B cell (primary cell): ENCODE data around the gene UBAC1. TPM values are rescaled to one million over a fixed set of nuclear protein-coding genes. Genes with fewer than 3 reads are reported as not detected.

Source experiments
- ATAC-seq: fragments of 200-7000 bp; cut with Tn5 transposase; one replicate; pipeline ENCODE4 v1.10.0; 2021; ENCODE audit warnings: low read depth, mild to moderate bottlenecking, moderate number of reproducible peaks, moderate library complexity
- CTCF ChIA-PET: fragments of 350-600 bp; sonication (Branson Sonifier 250); formaldehyde crosslinking; loops from one replicate; lab custom pipeline; 2021; ENCODE audit warnings: antibody characterized with exemption, inconsistent platforms; lab: Charles Lee
- POLR2A ChIA-PET: fragments of 350-600 bp; sonication (Branson Sonifier 250); formaldehyde crosslinking; loops from one replicate; lab custom pipeline; 2021; ENCODE audit warnings: antibody characterized with exemption; lab: Charles Lee
- DNase-seq: peaks from one replicate; pipeline ENCODE4 v3.0.0; 2013
- H2AFZ ChIP-seq: 2 replicates; pipeline ENCODE4 v1.6.1; 2012; ENCODE audit warnings: mild to moderate bottlenecking, low read depth, low read length; ENCODE audit not compliant: insufficient read depth, poor library complexity, severe bottlenecking
- H3K27ac ChIP-seq, 2 donors: 1 replicate in 1 of 2; 2 replicates in 1 of 2; pipeline ENCODE4 v1.5.1; 2012 to 2013; ENCODE audit warnings: low read length in 2 of 2, mild to moderate bottlenecking in 2 of 2, moderate library complexity in 1 of 2
- H3K27me3 ChIP-seq, 4 experiments: fragments of 200-600 bp in 1 of 4; sonication (generic) in 1 of 4; replicated peaks in 1 of 4; 1 replicate in 2 of 4; 2 replicates in 2 of 4; pipeline versions ENCODE4 v1.6.1 to v1.7.0; 2013 to 2016; ENCODE audit warnings: low read length in 3 of 4, mild to moderate bottlenecking in 2 of 4, mixed read lengths in 1 of 4, moderate library complexity in 1 of 4; ENCODE audit not compliant: insufficient read depth in 4 of 4, control insufficient read depth in 3 of 4; ENCODE audit errors: control extremely low read depth in 1 of 4
- H3K36me3 ChIP-seq, 2 experiments: replicated peaks in 1 of 2; 1 replicate in 1 of 2; 2 replicates in 1 of 2; pipeline versions ENCODE4 v1.6.1 to v1.7.1; 2013; ENCODE audit warnings: low read length in 1 of 2; ENCODE audit not compliant: insufficient read depth in 2 of 2, control insufficient read depth in 1 of 2; ENCODE audit errors: control extremely low read depth in 1 of 2, extremely low read depth in 1 of 2
- H3K4me1 ChIP-seq, 2 donors: fragments of 200-600 bp in 1 of 2; sonication (generic) in 1 of 2; 1 replicate in 1 of 2; 2 replicates in 1 of 2; pipeline versions ENCODE4 v1.5.1 to v1.6.1; 2013 to 2017; ENCODE audit warnings: low read length in 2 of 2; ENCODE audit not compliant: control insufficient read depth in 2 of 2, insufficient read depth in 2 of 2
- H3K4me2 ChIP-seq: replicated peaks from 2 replicates; pipeline ENCODE3; 2012; ENCODE audit warnings: mild to moderate bottlenecking, low read depth, low read length; ENCODE audit not compliant: poor library complexity, severe bottlenecking
- H3K4me3 ChIP-seq, 5 experiments: fragments of 200-600 bp in 1 of 5; sonication (generic) in 1 of 5; 1 replicate in 3 of 5; 2 replicates in 2 of 5; pipeline versions ENCODE4 v1.5.1 to v1.7.0; 2011 to 2016; ENCODE audit warnings: low read length in 4 of 5, mild to moderate bottlenecking in 4 of 5, low read depth in 2 of 5, control low read depth in 1 of 5, moderate library complexity in 1 of 5; ENCODE audit not compliant: insufficient read depth in 1 of 5; ENCODE audit errors: control extremely low read depth in 1 of 5, extremely low read depth in 1 of 5
- H3K79me2 ChIP-seq: fragments of 200-600 bp; sonication (generic); one replicate; pipeline ENCODE4 v1.6.0; 2016; ENCODE audit warnings: low read length; ENCODE audit not compliant: control insufficient read depth, insufficient read depth
- H3K9ac ChIP-seq: fragments of 200-600 bp; sonication (generic); 2 replicates; pipeline ENCODE4 v1.6.1; 2017; ENCODE audit warnings: mild to moderate bottlenecking, low read length, moderate library complexity
- H3K9me3 ChIP-seq, 3 donors: one replicate each; pipeline versions ENCODE4 v1.6.1 to v1.7.1; 2013; ENCODE audit warnings: low read length in 2 of 3; ENCODE audit not compliant: control insufficient read depth in 2 of 3, insufficient read depth in 1 of 3; ENCODE audit errors: control extremely low read depth in 1 of 3
- H4K20me1 ChIP-seq: 2 replicates; pipeline ENCODE4 v1.6.0; 2012; ENCODE audit warnings: mild to moderate bottlenecking, low read length; ENCODE audit not compliant: insufficient read depth, control insufficient read depth, poor library complexity, severe bottlenecking
- H3K27ac Mint-ChIP-seq: one replicate; pipeline ENCODE4 v1.8.0; 2021; ENCODE audit warnings: mixed read lengths
- H3K27me3 Mint-ChIP-seq: one replicate; pipeline ENCODE4 v1.8.0; 2021; ENCODE audit warnings: mixed read lengths
- H3K4me1 Mint-ChIP-seq: one replicate; pipeline ENCODE4 v1.8.0; 2021; ENCODE audit warnings: mixed read lengths
- H3K4me3 Mint-ChIP-seq: one replicate; pipeline ENCODE4 v1.8.0; 2021; ENCODE audit warnings: mixed read lengths
- H3K9me3 Mint-ChIP-seq: one replicate; pipeline ENCODE4 v1.8.0; 2022; ENCODE audit warnings: mixed read lengths; ENCODE audit not compliant: insufficient read depth
- CTCF ChIP-seq: fragments of 200-600 bp; IDR thresholded peaks from one replicate; pipeline ENCODE4 v1.8.0; 2022; ENCODE audit warnings: antibody characterized with exemption, mild to moderate bottlenecking
- EZH2 ChIP-seq: IDR thresholded peaks from 2 replicates; pipeline ENCODE4 v1.6.1; 2012; ENCODE audit warnings: borderline replicate concordance, low read depth, mild to moderate bottlenecking, moderate library complexity, low read length; ENCODE audit not compliant: insufficient read depth, poor library complexity, severe bottlenecking
- WGBS: methylation state at CpG from one replicate; pipeline ENCODE4 v1.1.5; 2013; ENCODE audit warnings: missing lambda C conversion rate; ENCODE audit not compliant: insufficient coverage; 5-methylcytosine and 5-hydroxymethylcytosine counted together
- intact Hi-C: fragments of 100-400 bp; cut with micrococcal nuclease; formaldehyde crosslinking; loops from one replicate; pipeline ENCODE4 v1.10.0; 2022
- polyA plus RNA-seq: library from polyadenylated mRNA; depleted of rRNA; stranded (reverse); fragments of >200 nt; gene quantifications from 2 replicates; pipeline ENCODE4 v1.2.3, GENCODE V29; 2012
- total RNA-seq, 2 donors: library from RNA; stranded (reverse); fragments of 120-200 nt in 1 of 2; gene quantifications; 1 replicate in 1 of 2; 2 replicates in 1 of 2; pipeline versions ENCODE4 v1.2.3 to v1.2.4, GENCODE V29; 2013 to 2022

The UBAC1 gene
- total and polyA plus RNA-seq, 2 donors (not counting 1 experiment from before 2014, with no cell fraction given): 30.8 to 31.1 TPM

GRCh38 chr9:135970128-135970815 is 9.1 kb upstream of the UBAC1 start:
- Histone ChIP-seq H3K4me1 (peaks cover 0 to 8% of the 10 kb centered on the region in 2 donors), H3K9ac (no peak overlapping the region), H3K4me2 (no peak overlapping the region), H3K27ac (no peak overlapping the region), H2AFZ (no peak overlapping the region), H3K27me3 (peaks cover 0 to 21% (median 1%) of the 10 kb centered on the region in 4 experiments), H3K9me3 (no peaks in the 10 kb centered on the region), H3K79me2 (no peaks in the 10 kb centered on the region), H4K20me1 (no peaks in the 10 kb centered on the region), H3K36me3 (no peaks in the 10 kb centered on the region), H3K4me3 (no peak overlapping the region)
- POLR2A ChIA-PET: no interaction called here
- H3K27ac Mint-ChIP-seq: no peak overlapping the region
- H3K27me3 Mint-ChIP-seq: peaks cover 19% of the 10 kb centered on the region
- H3K4me1 Mint-ChIP-seq: peaks cover 7% of the 10 kb centered on the region
- DNase-seq (no peak), ATAC-seq (no peak)
- no peak for TF ChIP-seq CTCF
- no peak overlapping the region for H3K4me3 Mint-ChIP-seq
- 97% methylated on average over 5 of the region's 9 CpGs for whole genome bisulfite sequencing
- no peaks in the 10 kb centered on the region for H3K9me3 Mint-ChIP-seq
- CTCF ChIA-PET: interaction anchor here (1.0 to 5.2 kb wide), 2 partner anchors 12 to 152 kb away, joined by 3 to 124 read pairs; no protein-coding TSS in a partner anchor
- intact Hi-C loops: no loop called here

- Histone ChIP-seq H4K20me1 (no peaks in the 10 kb centered on the region), H3K27me3 (peaks cover 0 to 31% (median 1%) of the 10 kb centered on the region in 4 experiments), H3K79me2 (no peaks in the 10 kb centered on the region), H3K4me1 (peaks cover 0 to 8% of the 10 kb centered on the region in 2 donors), H2AFZ (no peak overlapping the region), H3K27ac (no peak overlapping the region), H3K36me3 (no peaks in the 10 kb centered on the region), H3K4me3 (no peak overlapping the region), H3K9me3 (no peaks in the 10 kb centered on the region), H3K9ac (no peak overlapping the region), H3K4me2 (no peak overlapping the region)
- no peak for TF ChIP-seq CTCF
- no peak for TF ChIP-seq EZH2
- intact Hi-C loops: loop anchor here (10.0 kb wide), 1 partner anchor 276 kb away; the partner anchor contains the start of gene QSOX2
- peaks cover 7% of the 10 kb centered on the region for H3K4me1 Mint-ChIP-seq
- WGBS: 41% methylated on average over 7 of the region's 12 CpGs
- no peak overlapping the region for H3K27ac Mint-ChIP-seq
- DNase-seq (no peak), ATAC-seq (no peak)
- ChIA-PET POLR2A (interaction anchor here (0.6 kb wide), 1 partner anchor 89 kb away, joined by 3 read pairs; no protein-coding TSS in a partner anchor), CTCF (interaction anchor here (1.0 to 5.2 kb wide), 4 partner anchors 11 to 153 kb away, joined by 3 to 124 read pairs (median 12); no protein-coding TSS in a partner anchor)
- no peak overlapping the region for H3K4me3 Mint-ChIP-seq
- H3K27me3 Mint-ChIP-seq: peaks cover 17% of the 10 kb centered on the region
- H3K9me3 Mint-ChIP-seq: no peaks in the 10 kb centered on the region
Measured at GRCh38 chr9:135969064-135969683, 8.0 kb upstream of the UBAC1 start.
